ENCODE measurements around the gene ERP44.

The ERP44 gene

GRCh38 chr9:99977033-99977792, 121.6 kb downstream of the ERP44 start:
- TF ChIP-seq GATA1 (IDR thresholded peaks at IDR 0.05; ENCODE audit: low read depth, low read length) (no peak), POLR2A (IDR thresholded peaks at IDR 0.05; ENCODE audit: low read length) (no peak)
- DNase-seq, result no peak

GRCh38 chr9:99973455-99973854, 125.3 kb downstream of the ERP44 start:
- TF ChIP-seq POLR2A (IDR thresholded peaks at IDR 0.05; ENCODE audit: low read length), result no peak
- no peak for TF ChIP-seq GATA1 (IDR thresholded peaks at IDR 0.05; ENCODE audit: low read depth, low read length)
- no peak for DNase-seq

- TF ChIP-seq GATA1 (IDR thresholded peaks at IDR 0.05; ENCODE audit: low read depth, low read length) (no peak), POLR2A (IDR thresholded peaks at IDR 0.05; ENCODE audit: low read length) (no peak)
- DNase-seq, result no peak
Measured at GRCh38 chr9:99971410-99971809, 127.4 kb downstream of the ERP44 start.

DNA sequence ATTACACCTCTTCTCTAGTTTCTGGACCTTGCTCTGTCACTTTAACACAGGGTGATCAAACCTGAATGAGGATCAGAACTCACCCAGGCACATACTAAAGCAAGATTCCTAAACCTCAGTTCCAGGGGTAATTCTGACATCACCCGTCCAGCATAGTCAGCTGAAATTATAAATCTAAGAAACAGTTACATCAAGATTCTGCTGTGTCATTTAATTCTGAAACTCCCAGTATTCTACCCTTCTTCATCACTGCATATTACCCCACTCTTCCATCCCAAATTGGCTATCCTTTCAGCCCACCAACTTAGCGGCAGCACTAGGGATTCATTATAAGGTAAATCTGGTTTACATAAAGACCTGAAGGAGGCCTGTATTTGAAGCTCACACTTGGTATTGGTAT, 128.3 kb downstream of the ERP44 start:
- TF ChIP-seq GATA1 (IDR thresholded peaks at IDR 0.05; ENCODE audit: low read depth, low read length) (no peak), POLR2A (IDR thresholded peaks at IDR 0.05; ENCODE audit: low read length) (no peak)
- no peak for DNase-seq

DNA sequence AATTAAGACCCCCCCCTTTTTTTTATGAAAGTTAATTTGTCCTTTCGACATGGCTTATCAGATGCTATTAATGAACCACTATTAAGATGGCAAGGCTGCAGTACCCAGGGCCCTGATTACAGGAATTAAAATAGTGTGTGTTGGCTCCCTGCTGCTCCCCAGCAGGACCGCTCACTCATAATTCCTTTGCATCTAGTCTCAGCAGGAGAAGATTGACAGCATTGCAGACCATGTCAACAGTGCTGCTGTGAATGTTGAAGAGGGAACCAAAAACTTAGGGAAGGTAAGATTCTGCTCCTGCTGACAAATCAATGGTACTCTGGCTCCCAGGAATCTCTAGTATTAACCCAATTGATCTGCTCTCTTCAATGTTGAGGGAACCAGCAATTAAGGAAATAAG, 131.3 kb downstream of the ERP44 start:
- TF ChIP-seq POLR2A (IDR thresholded peaks at IDR 0.05; ENCODE audit: low read length) (no peak), GATA1 (IDR thresholded peaks at IDR 0.05; ENCODE audit: low read depth, low read length) (no peak)
- no peak for DNase-seq

- DNase-seq, result no peak
- TF ChIP-seq GATA1 (IDR thresholded peaks at IDR 0.05; ENCODE audit: low read depth, low read length) (no peak), POLR2A (IDR thresholded peaks at IDR 0.05; ENCODE audit: low read length) (no peak)
Measured at GRCh38 chr9:99966716-99967115, 132.1 kb downstream of the ERP44 start.

DNA sequence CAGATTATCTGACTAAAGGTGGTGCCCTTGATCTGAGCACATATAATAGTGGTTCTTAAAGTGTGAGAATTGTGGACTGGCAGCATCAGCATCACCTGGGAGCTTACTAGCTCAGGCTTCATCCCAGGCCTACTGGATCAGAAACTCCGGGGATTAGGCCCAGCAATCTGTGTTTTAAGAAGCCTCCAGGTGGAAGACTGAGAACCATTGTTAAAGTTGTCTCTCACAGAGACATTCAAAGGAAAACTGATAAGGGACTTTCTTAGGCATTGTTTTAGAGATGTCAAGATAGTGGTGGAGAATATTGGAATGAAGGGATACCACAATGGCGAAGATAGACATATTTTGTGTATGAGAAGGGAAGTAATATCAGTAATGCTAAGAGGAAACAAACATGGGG, 132.8 kb downstream of the ERP44 start:
- no peak for DNase-seq
- no peak for TF ChIP-seq POLR2A (IDR thresholded peaks at IDR 0.05; ENCODE audit: low read length)
- TF ChIP-seq GATA1 (IDR thresholded peaks at IDR 0.05; ENCODE audit: low read depth, low read length), result no peak

- DNase-seq, result no peak
- TF ChIP-seq POLR2A (IDR thresholded peaks at IDR 0.05; ENCODE audit: low read length) (no peak), GATA1 (IDR thresholded peaks at IDR 0.05; ENCODE audit: low read depth, low read length) (no peak)
Measured at GRCh38 chr9:99964336-99964735, 134.5 kb downstream of the ERP44 start.

DNA sequence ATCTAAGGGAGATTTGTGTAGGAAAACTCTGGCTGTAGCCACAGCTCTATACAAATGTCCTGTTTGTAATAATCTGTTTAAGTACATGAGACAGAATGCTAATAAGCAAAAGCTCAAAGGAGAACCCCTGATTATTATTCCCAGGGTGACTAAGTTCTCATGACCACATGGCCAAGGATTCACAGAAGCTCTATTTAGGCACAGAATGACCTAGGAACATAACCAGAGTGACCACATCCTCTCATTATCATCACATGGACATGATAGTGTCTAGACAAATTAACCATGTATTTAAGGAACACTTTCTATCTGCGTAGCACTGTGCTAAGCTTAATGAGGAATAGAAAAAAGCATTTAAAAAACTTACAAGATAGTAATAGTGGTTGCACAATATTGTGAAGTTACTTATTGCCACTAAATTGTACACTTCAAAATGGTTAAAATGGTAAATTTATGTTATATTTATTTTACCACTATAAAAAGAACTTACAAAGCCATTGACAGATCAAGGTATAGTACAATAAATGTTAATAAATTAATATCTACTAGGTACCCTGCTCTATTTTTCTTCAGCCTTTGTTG, 136.0 kb downstream of the ERP44 start:
- DNase-seq, result no peak
- TF ChIP-seq GATA1 (IDR thresholded peaks at IDR 0.05; ENCODE audit: low read depth, low read length), result no peak
- TF ChIP-seq POLR2A (IDR thresholded peaks at IDR 0.05; ENCODE audit: low read length), result no peak

DNA sequence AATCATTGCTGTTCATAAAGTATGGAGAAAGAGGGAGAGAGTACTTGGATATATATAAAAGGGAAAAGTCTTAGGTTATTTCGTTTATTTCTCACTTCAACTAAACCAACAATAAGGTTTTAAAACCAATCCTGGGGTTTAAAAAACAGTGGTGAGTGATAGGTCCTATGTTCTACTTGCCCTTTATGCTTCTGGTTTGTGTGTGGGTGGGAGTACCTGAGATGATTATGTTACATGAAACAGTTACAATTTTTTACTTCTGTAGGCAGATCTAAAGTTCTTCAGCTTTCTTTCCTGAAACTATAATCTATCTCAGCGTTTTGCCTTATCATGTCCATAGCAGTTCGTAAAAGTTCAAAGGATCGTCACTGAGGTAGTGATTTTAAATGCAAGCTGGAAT, 143.2 kb downstream of the ERP44 start:
- DNase-seq, result no peak
- TF ChIP-seq POLR2A (IDR thresholded peaks at IDR 0.05; ENCODE audit: low read length) (no peak), GATA1 (IDR thresholded peaks at IDR 0.05; ENCODE audit: low read depth, low read length) (no peak)

- no peak for TF ChIP-seq POLR2A (IDR thresholded peaks at IDR 0.05; ENCODE audit: low read length)
- no peak for TF ChIP-seq GATA1 (IDR thresholded peaks at IDR 0.05; ENCODE audit: low read depth, low read length)
- no peak for DNase-seq
Measured at GRCh38 chr9:99954819-99955218, 144.0 kb downstream of the ERP44 start.

DNA sequence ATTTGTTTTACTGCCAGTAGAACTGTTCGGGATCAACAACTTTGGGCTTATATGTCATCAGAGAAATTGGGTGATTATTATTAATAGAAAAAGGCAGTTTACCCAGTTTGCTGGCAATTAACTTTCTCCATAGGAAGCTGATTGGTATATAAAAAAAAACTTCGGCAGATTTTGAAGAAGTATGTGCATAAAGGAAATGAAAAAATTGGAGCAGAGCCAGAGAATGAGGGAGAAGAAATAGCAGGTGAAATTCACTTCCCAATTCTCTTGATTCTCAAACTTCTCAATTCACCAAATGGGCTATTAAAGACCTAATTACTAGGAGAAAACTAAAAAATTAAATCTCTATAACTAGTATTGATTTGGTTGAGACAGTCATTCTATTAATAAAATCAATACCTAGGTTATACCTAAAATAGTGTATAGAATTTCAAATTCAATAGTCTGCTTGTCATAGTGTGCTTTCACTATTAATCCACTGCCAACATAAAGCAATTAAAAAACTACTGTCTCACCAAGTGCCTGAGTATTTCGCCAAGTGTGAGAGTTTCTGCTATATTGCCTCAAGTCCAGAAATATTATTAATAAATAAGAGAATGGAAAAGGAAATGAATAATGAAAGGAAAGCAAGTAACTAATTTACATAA, 144.8 kb downstream of the ERP44 start:
- DNase-seq, result no peak
- no peak for TF ChIP-seq POLR2A (IDR thresholded peaks at IDR 0.05; ENCODE audit: low read length)
- TF ChIP-seq GATA1 (IDR thresholded peaks at IDR 0.05; ENCODE audit: low read depth, low read length), result no peak

DNA sequence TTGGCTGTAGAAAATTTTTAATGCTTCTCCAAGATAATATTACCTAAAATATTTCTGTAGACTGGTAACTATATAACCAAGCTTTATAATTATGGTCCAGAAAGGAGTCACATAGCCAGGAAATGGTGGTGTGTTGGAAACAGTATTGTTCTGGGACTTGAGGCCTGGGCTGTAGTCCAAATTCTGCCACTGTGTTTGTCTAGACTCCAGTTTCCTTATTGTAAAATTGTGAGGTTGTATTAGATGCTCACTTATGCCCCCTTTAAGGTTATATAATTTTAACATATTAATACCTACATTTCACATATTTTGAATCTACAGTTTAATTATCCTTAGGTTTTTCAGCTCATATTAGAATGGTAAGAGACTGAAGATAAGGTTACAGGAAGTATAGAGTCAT, 149.9 kb downstream of the ERP44 start:
- no peak for DNase-seq
- TF ChIP-seq POLR2A (IDR thresholded peaks at IDR 0.05; ENCODE audit: low read length), result no peak
- TF ChIP-seq GATA1 (IDR thresholded peaks at IDR 0.05; ENCODE audit: low read depth, low read length), result no peak

- TF ChIP-seq POLR2A (IDR thresholded peaks at IDR 0.05; ENCODE audit: low read length), result no peak
- no peak for DNase-seq
Measured at GRCh38 chr9:99948482-99948881, 150.3 kb downstream of the ERP44 start.

DNA sequence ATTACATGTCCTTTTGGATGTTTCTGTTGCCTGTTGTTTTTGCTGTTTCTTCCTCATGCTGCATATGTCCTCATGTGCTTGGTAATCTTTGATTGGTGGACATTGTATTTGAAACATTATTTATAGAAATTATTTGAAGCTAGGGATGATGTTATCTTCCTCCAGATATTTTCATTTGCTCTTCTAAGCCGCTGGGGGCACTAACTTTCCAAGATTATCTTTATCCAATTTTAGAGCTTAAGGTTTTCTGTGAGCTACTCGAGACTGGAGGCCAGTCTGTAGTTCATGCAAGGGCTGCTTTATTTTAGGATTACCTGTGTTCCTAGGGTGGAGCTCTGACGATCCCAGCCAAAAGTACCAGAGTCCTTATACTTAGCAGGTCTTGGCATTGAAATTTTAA, 151.4 kb downstream of the ERP44 start:
- DNase-seq, result peak in 1 of 2 experiments; percentile 3
- TF ChIP-seq POLR2A (IDR thresholded peaks at IDR 0.05; ENCODE audit: low read length) (no peak), GATA1 (IDR thresholded peaks at IDR 0.05; ENCODE audit: low read depth, low read length) (no peak)

Data from erythroblast (primary cell).